ENCODE data around the gene INPP5D.
"Not testable (repeated sequence)": the region's sequence is repeated elsewhere in the genome, so short reads cannot be mapped to it uniquely, and the experiment has no call there.

Gene INPP5D

DNA sequence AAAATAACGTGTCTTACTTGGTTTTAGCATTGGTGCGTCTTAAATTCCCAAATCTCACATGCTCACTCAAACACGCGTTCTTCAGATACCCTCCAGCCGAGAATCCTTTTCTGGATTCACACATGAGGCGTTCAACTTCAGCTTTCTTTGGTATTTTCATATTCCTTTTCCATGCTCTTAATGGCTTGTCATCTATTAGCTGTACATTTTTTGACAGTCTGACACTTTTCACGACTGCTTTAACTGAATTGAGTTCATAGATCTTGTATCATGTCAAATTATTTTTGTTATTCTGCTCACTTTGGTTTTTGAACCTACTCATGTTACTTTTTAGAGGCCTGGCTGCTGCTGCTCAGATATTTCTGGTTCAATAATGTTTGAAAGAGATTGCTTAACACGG lies 59.0 kb downstream of the INPP5D start:
- no peak for DNase-seq

DNA sequence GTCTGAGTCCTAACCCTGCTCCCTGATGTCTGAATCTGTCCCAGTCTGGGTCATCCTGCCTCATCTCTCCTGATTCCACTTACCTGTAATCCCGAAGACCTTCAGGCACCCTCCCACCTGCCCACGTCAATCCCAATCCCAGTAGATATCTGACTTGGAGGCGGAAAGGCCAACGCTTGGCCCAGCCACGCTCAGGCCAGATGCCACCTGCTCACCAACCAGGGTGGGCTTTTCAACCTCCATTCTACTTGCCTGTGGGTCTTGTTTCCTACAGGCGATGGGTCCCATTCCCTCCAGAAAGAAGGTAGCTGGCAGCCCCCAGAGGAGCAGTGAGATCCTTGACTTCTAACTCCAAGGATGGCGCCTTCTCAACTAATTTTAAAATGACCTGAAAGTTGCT lies 59.7 kb downstream of the INPP5D start:
- DNase-seq, result no peak

DNA sequence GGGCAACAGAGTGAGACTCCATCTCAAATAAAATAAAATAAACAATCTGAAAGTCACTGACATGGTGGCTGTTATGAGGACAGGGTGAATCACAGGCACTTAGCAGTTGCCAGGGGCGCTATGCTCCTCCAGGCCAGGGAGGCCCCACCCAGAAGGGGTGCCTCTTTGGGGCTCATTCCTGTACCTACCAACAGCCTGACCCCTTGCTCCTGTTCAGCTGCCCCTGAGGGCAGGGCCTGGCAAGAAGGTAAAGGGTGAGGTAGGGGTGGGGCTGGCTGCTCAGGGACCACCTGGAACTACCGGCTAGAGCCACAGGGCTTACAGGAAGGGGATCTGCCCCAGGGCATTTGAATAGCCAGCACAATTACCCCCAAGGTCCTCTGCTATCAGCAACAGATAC lies 60.3 kb downstream of the INPP5D start:
- no peak for DNase-seq

DNA sequence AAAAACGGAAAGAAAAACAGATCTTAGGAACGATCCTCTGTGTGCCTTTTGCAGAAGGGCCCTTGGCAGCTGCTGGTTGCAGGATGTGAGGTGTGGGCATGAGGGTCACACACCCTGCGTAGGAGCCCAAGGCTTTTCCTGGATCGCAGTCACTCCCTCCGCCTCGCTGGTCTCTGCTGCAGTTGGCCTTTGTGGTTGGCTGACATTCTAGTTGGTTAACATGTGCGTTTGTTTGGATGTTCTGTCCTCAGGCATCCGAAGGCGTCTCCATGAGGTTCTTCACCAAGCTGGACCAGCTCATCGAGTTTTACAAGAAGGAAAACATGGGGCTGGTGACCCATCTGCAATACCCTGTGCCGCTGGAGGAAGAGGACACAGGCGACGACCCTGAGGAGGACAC lies 61.7 kb downstream of the INPP5D start:
- no peak for DNase-seq

DNA sequence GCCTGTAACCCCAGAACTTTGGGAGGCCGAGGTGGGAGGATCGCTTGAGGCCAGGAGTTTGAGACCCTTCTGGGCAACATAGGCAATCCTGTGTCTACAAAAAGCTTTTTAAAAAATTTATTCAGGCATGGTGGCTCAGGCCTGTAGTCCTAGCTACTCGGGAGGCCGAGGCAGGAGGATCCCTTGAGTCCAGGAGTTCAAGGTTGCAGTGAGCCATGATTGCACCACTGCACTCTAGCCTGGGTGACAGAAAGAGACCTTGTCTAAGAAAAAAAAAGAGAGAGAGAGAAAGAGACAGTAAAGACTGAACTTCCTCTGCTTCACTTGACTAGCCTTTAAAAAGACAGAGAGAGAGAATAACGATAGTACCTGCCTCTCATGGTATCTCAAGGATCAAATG lies 62.4 kb downstream of the INPP5D start:
- DNase-seq, result no peak

DNA sequence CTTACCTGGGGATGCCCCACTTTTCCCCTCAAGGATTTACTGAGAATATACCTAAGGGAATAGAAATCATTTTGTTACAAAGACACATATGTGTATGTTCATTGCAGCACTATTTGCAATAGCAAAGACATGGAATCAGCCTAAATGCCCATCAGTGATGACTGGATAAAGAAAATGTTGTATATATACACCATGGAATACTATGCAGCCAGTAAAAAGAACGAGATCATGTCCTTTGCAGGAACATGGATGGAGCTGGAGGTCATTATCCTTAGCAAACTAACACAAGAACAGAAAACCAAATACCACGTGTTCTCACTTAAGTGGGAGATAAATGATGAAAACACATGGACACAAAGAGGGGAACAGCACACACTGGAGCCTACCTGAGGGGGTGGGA lies 63.4 kb downstream of the INPP5D start:
- not testable (repeated sequence) for DNase-seq

DNA sequence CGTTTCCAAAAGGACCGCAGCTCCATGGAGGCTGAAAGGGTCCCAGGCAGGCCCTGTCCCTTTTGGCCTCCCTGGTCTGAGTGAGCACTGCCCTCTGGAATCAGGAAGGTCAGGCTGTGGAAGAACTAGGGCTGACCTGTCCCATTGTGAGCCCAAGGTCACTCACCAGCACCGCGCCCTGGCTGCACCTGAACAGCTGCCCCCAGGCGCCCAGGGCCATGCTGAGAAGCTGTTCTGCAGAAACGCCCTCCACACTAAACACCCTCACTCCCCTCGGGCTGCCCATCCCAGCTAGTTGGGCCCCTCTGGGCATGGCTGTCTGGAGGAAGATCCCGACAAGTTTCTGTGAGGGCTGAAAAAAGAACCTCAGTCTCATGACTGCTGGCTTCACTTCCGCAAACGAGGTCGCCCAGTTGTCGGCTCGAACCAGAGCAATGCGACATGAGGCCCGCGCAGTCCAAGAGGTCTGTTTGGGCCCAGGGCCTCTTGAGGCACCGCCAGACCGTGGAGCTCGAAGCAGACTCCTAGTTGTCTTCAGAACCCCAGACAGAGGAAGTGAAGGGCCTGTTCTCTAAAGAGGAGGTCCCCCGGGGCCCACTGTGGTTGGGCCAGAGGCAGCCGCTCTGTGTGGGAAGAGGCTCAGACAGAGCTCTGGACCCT lies 64.4 kb downstream of the INPP5D start:
- DNase-seq, result no peak

DNA sequence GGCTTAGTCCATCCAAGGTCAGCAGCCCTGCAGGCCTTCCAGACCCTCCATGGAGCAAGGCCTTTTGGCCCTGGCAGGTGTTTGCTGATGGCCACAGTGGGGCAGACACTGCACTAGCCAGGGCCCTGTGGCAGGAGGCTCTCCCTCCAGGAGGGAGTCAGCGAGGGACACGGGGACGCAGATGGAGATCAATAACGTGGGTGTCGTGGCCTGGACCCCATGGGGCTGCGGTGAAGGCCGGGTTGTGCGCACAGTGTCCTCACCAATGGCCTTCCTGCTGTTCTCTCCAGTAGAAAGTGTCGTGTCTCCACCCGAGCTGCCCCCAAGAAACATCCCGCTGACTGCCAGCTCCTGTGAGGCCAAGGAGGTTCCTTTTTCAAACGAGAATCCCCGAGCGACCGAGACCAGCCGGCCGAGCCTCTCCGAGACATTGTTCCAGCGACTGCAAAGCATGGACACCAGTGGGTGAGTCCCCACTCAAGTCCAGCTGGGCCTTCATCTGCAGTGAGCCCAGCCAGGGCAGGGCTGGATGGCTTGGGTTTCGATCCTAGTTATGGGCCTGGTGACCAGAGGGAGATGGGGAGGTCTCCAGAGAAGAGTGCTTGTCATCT lies 65.4 kb downstream of the INPP5D start:
- DNase-seq, result no peak

DNA sequence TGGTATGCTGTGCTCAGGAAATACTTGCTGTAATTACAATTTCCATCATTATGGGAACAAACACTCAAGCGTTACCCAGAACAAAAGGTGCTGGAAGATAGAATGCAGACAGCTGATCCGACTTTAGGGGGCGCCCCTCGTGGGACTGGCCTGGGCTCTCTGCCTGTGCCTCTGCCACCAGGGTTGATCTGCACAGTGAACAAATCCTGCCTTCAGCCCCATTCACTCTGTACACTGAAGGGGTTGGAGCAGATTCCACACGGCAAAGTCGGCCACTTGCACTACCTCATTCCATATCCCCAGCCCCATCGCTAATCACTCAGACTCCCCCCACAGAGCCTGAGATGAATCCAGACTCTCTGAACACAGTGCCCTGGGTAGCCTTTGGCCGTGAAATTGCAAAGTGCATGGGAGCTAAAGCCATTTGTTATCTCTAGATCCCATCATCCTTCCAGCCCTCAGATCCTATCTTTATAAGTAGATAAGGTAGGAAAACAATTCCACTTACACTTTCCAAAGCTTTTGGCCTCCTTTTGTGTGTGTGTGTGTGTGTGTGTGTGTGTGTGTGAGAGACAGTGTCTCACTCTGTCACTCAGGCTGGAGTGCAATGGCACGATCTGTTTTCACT lies 69.3 kb downstream of the INPP5D start:
- DNase-seq, result no peak

DNA sequence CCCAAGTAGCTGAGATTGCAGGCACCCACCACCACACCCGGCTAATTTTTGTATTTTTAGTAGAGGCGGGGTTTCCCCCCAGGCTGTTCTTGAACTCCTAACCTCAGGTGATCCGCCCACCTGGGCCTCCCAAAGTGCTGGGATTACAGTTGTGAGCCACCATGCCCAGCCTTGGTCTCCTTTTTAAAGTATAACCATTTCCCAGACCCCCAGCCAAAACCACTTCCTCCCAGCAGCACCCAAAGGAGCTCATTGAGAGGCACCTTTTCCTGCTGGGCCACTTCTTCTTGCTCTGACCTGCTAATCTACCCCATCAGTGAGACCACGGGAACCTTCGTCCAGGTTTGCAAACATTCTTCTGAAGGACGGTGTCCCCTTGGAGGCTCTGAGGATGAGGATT lies 69.9 kb downstream of the INPP5D start:
- DNase-seq, result no peak

DNA sequence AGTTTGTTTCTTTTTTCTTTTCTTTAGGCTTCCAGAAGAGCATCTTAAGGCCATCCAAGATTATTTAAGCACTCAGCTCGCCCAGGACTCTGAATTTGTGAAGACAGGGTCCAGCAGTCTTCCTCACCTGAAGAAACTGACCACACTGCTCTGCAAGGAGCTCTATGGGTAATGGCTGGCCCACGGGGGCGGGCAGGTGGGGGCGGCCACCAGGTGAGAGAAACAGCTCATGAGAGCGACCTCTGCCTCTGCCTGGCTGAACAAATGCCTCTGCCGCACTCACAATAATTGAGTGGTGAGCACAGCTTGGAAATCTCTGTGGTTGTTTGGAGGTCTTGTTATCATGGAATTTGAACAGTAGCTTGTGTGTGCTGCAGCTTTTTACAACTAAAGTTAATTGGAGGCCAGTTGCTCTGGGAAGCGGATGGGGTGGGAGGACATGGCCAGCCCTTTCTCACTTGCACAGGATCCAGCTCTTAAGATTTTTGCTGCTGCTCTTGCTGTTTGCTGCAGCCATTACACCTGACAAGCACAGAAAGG lies 70.4 kb downstream of the INPP5D start:
- no peak for DNase-seq

DNA sequence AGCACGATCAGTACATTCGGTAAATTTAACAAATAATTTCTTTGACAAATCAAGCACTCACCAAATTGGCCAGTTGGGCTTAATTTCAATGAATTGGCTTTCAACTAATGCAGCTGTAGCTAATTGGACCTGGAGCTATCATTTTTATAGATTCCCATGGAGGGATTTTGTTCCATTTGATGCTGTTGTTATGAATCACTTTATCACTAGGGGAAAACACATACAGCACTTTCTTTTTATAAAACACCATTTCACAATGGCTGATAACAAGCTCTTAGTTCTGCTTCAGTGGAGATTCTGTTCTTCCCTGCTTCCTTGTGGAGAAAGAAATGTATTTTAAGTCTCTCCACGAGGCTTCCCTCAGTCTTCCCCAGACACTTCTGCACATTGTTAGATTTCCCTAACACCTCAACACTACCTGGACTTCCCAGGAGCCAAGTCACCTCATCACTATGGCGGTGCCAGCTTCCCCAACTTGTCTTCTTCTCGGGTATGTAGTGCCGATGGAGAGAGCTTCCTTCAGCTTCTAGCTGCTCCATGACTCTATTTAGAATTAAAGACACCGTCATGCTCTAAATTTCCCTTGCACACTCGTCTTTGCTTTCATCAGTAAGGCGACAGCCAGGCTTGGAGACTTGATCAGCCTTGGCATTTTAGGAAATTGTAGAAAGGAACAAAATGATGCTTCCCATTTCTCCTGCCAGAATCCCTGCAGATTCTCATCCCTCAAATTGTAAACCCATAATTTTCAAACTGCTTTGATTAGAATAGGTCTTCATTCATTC lies 72.0 kb downstream of the INPP5D start:
- no peak for DNase-seq

DNA sequence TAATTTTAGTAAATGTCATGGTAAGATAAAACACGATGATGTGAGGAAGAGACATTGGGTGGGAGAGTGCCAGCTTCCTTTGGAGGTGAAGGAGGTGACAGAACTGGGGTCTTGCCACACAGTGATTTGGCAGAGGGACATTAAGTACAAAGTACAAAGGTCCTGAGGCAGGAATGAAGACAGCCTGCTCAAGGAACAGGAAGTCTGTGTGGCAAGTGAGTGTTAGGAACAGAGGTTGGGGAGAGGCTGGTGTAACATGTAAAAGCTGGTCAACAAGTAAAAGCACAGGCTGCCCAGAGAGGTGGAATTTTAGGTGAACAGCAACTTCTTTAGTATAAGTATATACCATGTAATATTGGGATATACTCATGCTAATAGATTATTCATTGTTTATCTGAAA lies 73.1 kb downstream of the INPP5D start:
- no peak for DNase-seq

DNA sequence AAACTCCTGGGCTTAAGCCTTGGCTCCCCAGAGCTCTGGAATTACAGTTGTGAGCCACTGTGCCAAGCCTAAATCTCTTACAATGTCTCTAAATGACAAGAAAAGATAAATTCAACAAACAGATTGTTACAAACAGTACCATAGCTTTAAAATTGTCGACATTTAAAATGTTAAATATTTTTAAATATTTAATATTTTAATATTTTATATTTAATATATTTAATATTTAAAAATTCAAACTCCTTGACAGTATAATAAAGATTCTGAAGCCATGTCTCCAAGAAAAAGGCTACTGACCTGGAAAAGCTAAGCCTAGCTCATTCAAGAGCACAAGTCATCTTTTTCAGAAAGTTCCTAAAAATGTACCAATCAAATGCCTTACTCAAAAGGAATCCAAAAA lies 75.3 kb downstream of the INPP5D start:
- no peak for DNase-seq

DNA sequence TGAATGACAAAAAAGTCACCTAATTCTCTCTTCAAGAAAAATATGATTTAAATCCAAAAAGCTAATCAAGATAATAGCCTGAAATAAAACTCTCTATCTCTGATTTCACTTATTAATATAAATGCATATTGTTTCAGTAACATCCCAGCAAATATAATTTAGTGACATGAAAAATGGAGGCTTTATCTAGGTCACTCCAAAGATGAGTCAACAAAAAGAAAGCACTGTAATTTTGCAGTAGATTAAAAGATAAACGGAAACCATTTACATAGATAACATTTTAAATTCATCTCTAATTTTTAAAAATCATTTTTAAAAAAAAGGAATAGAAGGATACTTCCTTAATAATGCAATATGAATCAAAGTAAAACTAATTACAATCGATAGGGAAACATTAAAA lies 76.9 kb downstream of the INPP5D start:
- DNase-seq, result no peak

DNA sequence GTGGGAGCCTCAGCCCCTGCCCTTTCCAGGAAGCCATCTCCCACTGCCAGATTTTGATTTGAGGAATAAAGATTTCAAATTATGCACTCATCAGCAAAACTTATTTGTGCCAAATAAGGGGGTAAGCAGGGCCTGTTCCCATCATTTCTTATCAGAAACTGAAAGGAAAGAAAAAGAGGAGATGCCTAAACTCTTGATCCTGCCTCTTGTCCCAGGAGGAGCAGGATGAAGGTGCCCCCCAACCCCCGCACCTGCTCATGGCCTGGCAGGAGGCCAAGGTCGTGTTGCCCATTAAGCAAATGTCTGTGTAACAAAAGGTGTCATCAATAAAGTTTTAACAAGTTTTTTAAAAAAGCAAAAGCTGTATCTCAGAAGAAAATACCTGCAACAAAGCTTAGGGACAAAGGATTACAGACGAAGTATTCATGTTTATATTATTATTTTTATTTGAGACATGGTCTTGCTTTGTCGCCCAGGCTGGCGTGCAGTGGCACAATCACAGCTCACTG lies 80.0 kb downstream of the INPP5D start:
- DNase-seq, result no peak

DNA sequence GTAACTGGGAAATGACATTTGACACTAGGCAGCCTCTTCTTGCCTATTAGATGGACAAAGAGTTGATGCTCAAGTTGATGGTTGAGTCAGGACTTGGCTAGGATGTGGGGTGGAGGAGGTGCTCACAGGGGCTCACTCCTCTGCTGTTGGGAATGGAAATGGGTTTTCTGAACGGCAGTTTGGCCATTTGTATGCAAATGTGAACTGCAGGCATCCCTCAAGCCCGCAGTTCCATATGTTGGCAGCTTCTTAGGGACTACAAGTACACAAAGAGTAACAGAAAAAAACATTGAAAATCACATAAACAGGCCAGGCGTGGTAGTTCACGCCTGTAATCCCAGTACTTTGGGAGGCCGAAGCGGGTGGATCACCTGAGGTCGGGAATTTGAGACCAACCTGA lies 80.8 kb downstream of the INPP5D start:
- no peak for DNase-seq

DNA sequence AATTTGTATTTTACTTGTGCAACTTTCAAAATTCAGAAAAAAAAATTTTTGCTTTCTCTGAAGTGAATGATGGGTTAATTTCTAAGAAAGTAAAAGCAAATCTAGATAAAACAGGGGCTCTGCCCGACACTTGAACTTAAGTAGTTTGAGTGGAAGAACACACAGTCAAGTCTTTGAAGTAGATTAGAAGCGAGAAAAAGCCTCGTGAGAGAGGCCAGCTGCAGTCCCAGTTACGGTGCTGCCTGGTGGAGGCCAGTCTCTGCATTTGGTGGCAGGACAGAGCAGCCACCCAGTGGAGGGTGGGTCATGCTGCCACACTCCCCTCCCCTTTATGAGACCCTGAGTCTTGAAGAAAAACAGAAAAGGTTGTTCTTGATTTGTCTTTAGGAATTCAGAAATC lies 81.8 kb downstream of the INPP5D start:
- DNase-seq, result no peak

DNA sequence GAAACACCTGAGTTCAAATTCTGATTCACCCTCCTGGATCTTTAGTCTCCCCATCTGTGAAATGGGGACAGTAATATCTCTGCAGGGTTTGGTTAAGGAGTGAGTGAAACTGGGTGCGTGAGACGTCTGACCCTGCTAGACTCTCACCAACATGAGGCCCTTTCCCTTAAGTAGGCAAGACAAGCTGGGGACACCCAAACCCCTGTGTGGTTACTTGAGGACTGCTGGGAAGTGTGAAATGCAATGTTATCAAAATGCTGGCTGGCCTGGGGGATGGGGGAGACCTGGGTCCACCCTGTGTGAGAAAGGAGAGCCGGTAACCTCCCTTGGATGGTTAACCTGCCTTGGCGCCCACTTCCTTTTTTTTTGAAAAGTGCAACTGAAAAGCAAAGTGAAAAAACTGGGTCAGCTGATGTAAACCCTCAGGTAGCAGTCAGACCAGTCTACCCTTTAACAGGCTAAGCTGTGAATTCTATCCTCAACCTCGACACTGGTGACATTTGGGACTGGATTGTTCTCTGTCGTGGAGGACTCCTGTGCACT lies 82.3 kb downstream of the INPP5D start:
- no peak for DNase-seq

DNA sequence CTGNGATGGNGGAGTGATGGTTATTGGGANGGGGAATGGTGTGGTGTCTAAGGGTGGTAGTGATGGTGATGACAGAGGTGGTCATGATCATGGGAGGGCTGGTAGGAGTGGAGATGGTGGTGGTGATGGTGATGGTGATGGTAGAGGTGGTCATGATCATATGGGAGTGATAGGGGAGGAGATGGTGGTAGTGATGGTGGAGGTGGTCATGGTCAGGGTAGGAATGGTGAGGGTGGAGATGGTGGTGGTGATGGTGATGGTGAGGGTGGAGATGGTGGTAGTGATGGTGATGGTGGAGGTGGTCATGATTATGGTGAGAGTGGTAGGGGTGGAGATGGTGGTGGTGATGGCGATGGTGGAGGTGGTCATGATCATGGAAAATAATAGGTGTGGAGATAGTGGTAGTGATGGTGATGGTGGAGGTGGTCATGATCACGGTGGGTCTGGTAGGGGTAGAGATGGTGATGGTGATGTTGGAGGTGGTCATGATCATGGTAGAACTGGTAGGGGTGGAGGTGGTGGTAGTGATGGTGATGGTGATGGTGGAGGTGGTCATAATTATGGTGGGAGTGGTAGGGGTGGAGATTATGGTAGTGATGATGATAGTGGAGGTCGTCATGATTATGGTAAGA lies 83.7 kb downstream of the INPP5D start:
- DNase-seq, result no peak

DNA sequence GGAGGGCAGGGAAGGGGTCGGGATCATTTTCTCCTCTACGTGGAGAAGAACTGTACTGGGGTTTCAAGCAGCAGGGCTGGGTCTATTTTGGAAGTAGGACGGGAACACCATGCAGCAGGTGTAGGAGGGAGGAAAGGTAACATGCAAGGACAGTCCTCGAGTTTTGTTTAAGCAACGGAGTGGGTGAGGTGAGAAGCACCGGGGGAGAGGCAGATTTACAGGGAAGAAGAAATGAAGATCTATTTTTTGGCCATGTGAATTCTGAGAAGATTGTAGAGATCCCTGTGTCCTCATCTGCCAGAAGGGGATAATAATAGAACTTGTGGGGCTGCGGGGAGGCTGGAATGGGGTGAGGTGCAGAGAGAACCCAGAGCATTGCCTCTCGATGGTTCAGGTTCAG lies 85.6 kb downstream of the INPP5D start:
- DNase-seq, result no peak

DNA sequence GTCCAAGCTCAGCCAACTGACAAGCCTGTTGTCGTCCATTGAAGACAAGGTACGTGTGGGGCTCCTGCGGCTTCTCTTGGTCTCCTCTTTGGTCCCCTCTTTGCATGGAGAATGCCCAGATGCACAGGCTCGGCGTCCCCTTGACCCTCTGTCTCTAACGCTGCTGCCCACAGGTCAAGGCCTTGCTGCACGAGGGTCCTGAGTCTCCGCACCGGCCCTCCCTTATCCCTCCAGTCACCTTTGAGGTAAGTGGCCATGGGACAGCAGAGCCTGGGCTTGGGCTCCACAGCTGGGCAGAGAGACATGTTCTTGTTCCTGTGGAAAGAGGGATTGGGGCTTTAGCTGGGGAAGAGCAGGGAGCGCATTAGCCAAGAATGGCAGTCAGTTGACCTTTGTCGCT lies 86.1 kb downstream of the INPP5D start:
- DNase-seq, result no peak
